Testis (tissue), 3 donors: ENCODE data around the gene SYCP2. TPM values are rescaled to one million over a fixed set of nuclear protein-coding genes. Genes with fewer than 3 reads are reported as not detected.
A peak's percentile ranks its signal among the peaks of the same experiment; 100 is the strongest.
"Not testable (repeated sequence)": the region's sequence is repeated elsewhere in the genome, so short reads cannot be mapped to it uniquely, and the experiment has no call there.

Experiments
- DNase-seq: peaks from one replicate; pipeline ENCODE4 v3.0.0-alpha.2; 2019
- H3K27ac ChIP-seq, 2 donors: fragments of 200-600 bp; sonication (generic); one replicate each; pipeline ENCODE4 v1.5.1; 2019
- H3K27me3 ChIP-seq: fragments of 200-600 bp; sonication (generic); one replicate; pipeline ENCODE4 v1.5.1; 2019
- H3K36me3 ChIP-seq: fragments of 200-600 bp; sonication (generic); one replicate; pipeline ENCODE4 v1.5.1; 2017; ENCODE audit warnings: low read depth; ENCODE audit errors: missing control alignments
- H3K4me1 ChIP-seq: fragments of 200-600 bp; sonication (generic); one replicate; pipeline ENCODE4 v1.5.1; 2019
- H3K4me3 ChIP-seq, 2 donors: fragments of 200-600 bp; sonication (generic); one replicate each; pipeline ENCODE4 v1.5.1; 2017 to 2019
- H3K9me3 ChIP-seq: fragments of 200-600 bp; sonication (generic); one replicate; pipeline ENCODE4 v1.5.1; 2017
- POLR2A ChIP-seq: fragments of 450-650 bp; IDR thresholded peaks from one replicate; pipeline ENCODE4 v1.6.1; 2017; ENCODE audit warnings: antibody characterized with exemption, mild to moderate bottlenecking, moderate library complexity
- WGBS, 2 donors: methylation state at CpG; one replicate each; pipeline ENCODE4 v1.1.5; 2018; 5-methylcytosine and 5-hydroxymethylcytosine counted together
- intact Hi-C: fragments of 100-400 bp; cut with DNase I; formaldehyde crosslinking; loops from one replicate; pipeline ENCODE4 v1.15.1; 2023; ENCODE audit warnings: low total_unique reads
- polyA plus RNA-seq: library from polyadenylated mRNA; stranded (reverse); fragments of 350-450 nt; fragmentation: Illumina TruSeq; extraction: RNeasy Lipid Tissue Mini Kit (QIAGEN cat#74804); gene quantifications from one replicate; pipeline ENCODE4 v1.2.3, GENCODE V29; 2014; ENCODE audit warnings: low read depth, low replicate concordance; ENCODE audit not compliant: insufficient read depth
- total RNA-seq, 2 donors: library from RNA; depleted of rRNA; stranded (reverse); fragments of >200 nt; gene quantifications; one replicate each; pipeline ENCODE4 v1.2.3, GENCODE V29; 2016
- TF ChIP-seq, protein P1 (sequence below), 3 experiments: fragments of 450-650 bp in 2 of 3; fragments of 200-600 bp in 1 of 3; sonication (generic) in 1 of 3; IDR thresholded peaks; one replicate each; pipeline ENCODE4 v1.5.1; 2016 to 2019; ENCODE audit warnings: antibody characterized with exemption in 3 of 3, mild to moderate bottlenecking in 2 of 3, moderate library complexity in 1 of 3

The SYCP2 gene
- total and polyA plus RNA-seq, 3 donors from 2014 or later: 18.8 to 55.8 (median 23.8) TPM

DNA sequence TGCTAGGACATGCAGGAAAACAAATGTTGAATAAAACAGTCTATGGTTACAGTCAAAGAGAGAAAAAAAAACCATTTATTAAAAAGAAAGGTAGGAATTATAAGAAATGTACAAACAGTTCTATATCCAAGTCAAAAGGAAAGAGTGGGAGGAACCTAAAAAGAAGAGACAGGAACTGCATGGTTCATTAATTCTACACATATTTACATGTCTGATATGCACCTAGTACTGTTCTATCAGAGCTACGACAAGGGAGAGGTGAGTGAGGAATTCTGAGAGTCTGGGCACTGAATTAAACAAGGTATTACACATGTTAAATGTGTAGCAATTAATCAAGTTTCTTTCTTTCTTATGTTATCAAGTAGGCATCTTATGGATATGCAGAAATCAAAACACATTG is 41.9 kb downstream of the SYCP2 start:
- no peaks in the 10 kb centered on the region for H3K9me3 ChIP-seq
- TF ChIP-seq, protein P1, sequence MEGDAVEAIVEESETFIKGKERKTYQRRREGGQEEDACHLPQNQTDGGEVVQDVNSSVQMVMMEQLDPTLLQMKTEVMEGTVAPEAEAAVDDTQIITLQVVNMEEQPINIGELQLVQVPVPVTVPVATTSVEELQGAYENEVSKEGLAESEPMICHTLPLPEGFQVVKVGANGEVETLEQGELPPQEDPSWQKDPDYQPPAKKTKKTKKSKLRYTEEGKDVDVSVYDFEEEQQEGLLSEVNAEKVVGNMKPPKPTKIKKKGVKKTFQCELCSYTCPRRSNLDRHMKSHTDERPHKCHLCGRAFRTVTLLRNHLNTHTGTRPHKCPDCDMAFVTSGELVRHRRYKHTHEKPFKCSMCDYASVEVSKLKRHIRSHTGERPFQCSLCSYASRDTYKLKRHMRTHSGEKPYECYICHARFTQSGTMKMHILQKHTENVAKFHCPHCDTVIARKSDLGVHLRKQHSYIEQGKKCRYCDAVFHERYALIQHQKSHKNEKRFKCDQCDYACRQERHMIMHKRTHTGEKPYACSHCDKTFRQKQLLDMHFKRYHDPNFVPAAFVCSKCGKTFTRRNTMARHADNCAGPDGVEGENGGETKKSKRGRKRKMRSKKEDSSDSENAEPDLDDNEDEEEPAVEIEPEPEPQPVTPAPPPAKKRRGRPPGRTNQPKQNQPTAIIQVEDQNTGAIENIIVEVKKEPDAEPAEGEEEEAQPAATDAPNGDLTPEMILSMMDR (IDR thresholded peaks at IDR 0.05): no peak
- no peak for TF ChIP-seq POLR2A
- intact Hi-C loops: no loop called here

DNA sequence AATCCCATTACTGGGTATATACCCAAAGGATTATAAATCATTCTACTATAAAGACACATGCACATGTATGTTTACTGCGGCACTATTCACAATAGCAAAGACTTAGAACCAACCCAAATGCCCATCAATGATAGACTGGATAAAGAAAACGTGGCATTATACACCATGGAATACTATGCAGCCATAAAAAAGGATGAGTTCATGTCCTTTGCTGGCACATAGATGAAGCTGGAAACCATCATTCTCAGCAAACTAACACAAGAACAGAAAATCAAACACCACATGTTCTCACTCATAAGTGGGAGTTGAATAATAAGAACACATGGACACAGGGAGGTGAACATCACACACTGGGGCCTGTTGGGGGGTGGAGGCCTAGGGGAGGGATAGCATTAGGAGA is 43.4 kb downstream of the SYCP2 start:
- DNase-seq, intact Hi-C loops, H3K36me3 ChIP-seq, H3K4me1 ChIP-seq, H3K9me3 ChIP-seq, H3K27ac ChIP-seq, H3K4me3 ChIP-seq, H3K27me3 ChIP-seq: not testable (repeated sequence)
- 91 to 93% methylated on average over 2 of the region's 2 CpGs for WGBS, 2 donors

More for the DNA sequence above, 41.9 kb downstream of the SYCP2 start:
- Histone ChIP-seq H3K4me3 (no peak overlapping the region), H3K27me3 (no peaks in the 10 kb centered on the region), H3K4me1 (no peaks in the 10 kb centered on the region), H3K36me3 (no peaks in the 10 kb centered on the region), H3K27ac (no peak overlapping the region)
- 59 to 63% methylated on average over 1 of the region's 1 CpG for WGBS, 2 donors
- no peak for DNase-seq

DNA sequence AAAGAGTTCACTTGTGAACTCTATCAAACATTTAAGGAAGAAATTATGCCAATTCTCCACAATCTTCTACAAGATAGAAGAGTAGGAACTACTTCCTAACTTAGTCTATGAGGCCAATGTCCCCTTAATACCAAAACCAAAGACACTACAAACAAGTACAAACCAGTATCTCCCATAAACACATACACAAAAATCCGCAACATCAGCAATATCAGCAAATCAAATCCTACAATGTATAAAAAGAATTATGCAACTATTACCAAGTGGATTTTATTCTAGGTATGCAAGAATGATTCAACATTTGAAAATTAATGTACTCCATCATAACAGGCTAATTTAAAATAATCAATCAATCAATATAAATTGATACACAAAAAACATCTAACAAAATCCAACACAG is 45.4 kb downstream of the SYCP2 start:
- no peak overlapping the region for H3K4me3 ChIP-seq
- no peak for TF ChIP-seq POLR2A

DNA sequence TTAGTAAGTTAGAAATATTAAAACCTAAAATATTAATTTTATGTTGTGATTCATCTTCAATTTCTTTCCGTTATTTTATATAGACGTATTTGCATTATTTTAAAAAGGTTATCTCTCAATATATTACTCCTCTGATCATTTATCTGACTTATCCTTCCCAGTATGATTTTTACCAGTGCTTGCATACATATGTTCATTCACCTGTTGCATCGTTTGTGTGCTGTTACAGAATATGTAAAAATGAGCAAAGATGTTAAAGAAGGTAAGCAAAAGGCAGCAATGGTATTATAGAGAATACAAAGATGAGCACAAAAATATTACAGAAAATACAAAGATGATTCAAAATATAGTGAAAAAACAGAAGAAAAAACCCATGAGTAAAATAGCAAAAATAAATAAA is 48.9 kb downstream of the SYCP2 start:
- Histone ChIP-seq H3K4me3 (no peak overlapping the region), H3K9me3 (no peaks in the 10 kb centered on the region)
- WGBS, 2 donors: 88 to 89% methylated on average over 3 of the region's 3 CpGs

More for the DNA sequence above, 45.4 kb downstream of the SYCP2 start:
- WGBS, 2 donors: 89 to 98% methylated on average over 1 of the region's 1 CpG
- DNase-seq: no peak
- intact Hi-C loops: no loop called here
- Histone ChIP-seq H3K4me1 (no peaks in the 10 kb centered on the region), H3K27ac (no peak overlapping the region), H3K36me3 (no peaks in the 10 kb centered on the region), H3K9me3 (no peaks in the 10 kb centered on the region), H3K27me3 (no peaks in the 10 kb centered on the region)

DNA sequence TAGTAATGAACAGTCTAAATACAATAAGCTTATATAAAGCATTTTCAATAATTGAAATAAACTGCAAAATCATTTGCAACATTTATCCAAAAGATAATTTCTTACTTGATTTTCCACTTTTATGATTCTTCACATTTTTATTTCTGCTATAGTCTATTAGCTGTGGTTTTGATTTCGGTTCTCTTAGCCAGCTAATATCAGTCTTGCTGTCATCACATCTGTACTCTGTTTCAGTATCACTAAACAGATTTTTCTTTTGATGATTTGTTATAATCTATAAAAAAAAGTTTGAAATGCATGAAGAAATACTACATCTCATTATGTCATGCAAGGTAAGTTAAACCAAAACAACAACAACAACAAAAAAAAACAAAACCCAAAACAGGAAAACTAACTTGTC is 53.2 kb downstream of the SYCP2 start:
- Histone ChIP-seq H3K36me3 (no peaks in the 10 kb centered on the region), H3K27me3 (no peaks in the 10 kb centered on the region), H3K4me3 (no peak overlapping the region), H3K9me3 (no peaks in the 10 kb centered on the region), H3K27ac (no peak overlapping the region), H3K4me1 (no peaks in the 10 kb centered on the region)
- WGBS, 2 donors: 94 to 98% methylated on average over 1 of the region's 1 CpG
- no peak for DNase-seq
- intact Hi-C loops: no loop called here
- no peak for TF ChIP-seq POLR2A
- TF ChIP-seq, protein P1 (IDR thresholded peaks at IDR 0.05): no peak

More for the DNA sequence above, 48.9 kb downstream of the SYCP2 start:
- Histone ChIP-seq H3K27me3 (no peaks in the 10 kb centered on the region), H3K36me3 (no peaks in the 10 kb centered on the region), H3K27ac (peak overlapping the region in 1 of 2 donors; percentile 33), H3K4me1 (no peaks in the 10 kb centered on the region)
- TF ChIP-seq POLR2A: no peak
- TF ChIP-seq, protein P1 (IDR thresholded peaks at IDR 0.05): no peak
- no peak for DNase-seq
- intact Hi-C loops: no loop called here

DNA sequence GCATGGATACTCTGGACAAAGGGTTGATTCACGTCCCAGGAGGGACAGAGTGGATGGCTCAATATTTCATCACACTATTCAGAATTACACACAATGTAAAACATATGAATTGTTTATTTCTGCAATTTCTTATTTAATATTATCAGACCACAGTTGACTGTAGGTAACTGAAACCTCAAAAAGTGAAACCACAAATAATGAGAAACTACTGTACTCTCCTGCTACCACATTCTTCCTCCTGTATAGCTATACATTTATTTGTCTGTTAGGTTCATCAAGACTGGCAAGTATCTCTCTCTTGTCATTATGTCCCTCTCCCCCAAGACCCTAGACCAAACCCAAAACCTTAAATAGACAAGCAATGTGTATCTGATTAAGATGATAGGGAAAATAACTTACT is 60.0 kb downstream of the SYCP2 start:
- no peaks in the 10 kb centered on the region for H3K9me3 ChIP-seq
- DNase-seq: no peak
- no peaks in the 10 kb centered on the region for H3K36me3 ChIP-seq
- no peaks in the 10 kb centered on the region for H3K4me1 ChIP-seq
- no peaks in the 10 kb centered on the region for H3K27me3 ChIP-seq
- no peak for TF ChIP-seq POLR2A
- TF ChIP-seq, protein P1 (IDR thresholded peaks at IDR 0.05): no peak
- 82 to 89% methylated on average over 1 of the region's 1 CpG for WGBS, 2 donors
- intact Hi-C loops: no loop called here
- H3K4me3 ChIP-seq: no peak overlapping the region
- H3K27ac ChIP-seq: no peak overlapping the region
